ENCODE data around the gene ZDHHC8.
A peak's percentile ranks its signal among the peaks of the same experiment; 100 is the strongest.

ZDHHC8 gene

DNA sequence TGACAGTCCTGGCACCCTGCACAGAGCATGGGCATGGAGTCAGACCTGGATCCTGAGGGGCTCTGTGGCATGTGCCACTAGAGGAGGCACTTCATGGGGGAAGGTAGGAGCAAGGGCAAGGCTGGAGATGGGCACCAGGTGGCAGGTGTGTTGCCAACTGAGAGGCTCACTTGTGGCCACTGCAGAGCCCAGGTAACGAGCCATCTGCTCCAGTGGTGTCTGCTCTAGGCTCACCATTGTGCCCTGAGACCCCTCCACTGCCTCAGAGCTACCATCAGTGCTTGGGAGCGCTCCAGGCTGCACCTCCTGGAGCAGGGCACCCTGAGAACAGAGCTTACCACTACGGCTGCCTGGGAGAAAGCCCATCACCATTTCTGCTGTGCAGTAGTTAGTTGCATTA is 1.3 kb upstream of the ZDHHC8 start:
- peak; percentile 24 for DNase-seq

DNA sequence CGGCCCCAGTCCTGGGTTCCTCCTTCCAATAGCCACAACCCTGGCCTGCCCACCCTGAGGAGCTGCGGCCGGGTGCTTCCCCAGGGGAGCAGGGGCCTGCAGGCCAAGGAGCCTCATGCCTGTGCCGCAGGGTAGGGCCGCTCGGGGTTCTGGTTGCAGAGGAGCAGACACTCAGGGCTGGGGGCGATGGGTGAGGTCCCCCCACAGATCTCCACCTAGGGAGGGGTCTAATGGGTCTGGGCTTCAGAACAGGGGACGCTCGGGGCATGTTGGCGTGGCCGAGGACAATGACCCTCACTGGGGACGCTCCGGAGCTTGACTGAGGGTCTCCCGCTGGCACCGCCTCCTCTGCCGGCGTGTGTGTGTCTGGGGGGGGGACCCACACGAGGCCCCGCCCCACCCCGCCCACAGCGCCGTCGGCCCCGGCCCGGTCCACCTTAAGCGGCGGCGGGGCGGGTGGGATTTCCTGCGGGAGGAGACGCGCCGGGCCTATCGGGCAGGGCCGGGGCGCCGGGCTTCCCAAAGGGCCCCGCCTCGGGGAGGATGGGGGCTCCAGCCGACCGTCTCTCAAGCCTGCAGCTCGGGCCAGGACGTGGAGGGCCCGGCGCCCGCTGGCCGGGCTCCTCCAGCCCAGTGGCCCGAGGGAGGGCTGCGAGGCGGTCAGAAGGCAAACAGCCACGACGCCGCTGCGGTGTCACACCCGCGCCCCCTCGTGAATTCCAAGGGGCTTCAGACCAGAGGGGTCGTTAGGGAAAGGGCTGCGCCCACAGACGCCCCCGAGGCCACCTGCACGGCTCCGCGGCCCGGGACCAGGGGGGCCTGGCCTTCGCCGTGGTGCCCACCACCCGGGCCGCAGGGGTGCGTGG is 640 bp upstream of the ZDHHC8 start:
- peak; percentile 76 for DNase-seq

DNA sequence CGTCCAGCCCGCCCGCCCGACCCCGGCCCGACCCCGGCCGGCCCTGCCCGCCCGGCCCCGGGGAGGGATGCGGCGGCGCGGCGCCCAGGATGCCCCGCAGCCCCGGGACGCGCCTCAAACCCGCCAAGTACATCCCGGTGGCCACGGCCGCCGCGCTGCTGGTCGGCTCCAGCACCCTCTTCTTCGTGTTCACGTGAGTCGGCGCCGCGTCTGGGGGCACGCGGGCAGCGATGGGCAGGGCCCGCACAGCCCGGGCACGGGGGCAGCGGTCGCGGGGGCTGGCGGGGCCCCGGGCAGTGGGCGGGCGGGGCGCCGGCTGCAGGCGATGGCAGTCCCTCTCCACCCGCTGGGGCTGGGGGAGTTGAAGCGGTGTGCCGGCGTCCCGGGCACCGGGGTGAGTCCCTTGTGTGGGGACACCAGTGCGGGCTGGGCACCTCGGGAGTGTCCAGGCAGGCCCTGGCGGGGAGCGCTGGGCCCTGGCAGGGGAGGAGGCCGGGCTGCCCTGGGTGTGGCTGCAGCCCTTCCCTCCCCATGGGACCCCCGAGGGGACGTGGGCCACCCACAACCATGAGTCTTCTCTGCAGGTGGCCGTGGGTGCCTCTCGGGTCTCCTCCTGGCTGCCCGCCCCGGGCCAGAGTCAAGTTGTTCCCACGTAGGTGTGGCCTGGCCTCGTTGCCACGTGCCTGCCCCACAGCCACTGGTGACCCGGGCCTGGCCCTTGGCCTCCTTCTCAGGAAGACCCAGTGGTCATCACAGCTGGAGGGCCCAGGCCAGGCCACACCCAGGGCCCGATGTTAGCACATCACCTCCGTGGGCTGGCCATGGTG is 468 bp downstream of the ZDHHC8 start:
- DNase-seq: peak; percentile 13

DNA sequence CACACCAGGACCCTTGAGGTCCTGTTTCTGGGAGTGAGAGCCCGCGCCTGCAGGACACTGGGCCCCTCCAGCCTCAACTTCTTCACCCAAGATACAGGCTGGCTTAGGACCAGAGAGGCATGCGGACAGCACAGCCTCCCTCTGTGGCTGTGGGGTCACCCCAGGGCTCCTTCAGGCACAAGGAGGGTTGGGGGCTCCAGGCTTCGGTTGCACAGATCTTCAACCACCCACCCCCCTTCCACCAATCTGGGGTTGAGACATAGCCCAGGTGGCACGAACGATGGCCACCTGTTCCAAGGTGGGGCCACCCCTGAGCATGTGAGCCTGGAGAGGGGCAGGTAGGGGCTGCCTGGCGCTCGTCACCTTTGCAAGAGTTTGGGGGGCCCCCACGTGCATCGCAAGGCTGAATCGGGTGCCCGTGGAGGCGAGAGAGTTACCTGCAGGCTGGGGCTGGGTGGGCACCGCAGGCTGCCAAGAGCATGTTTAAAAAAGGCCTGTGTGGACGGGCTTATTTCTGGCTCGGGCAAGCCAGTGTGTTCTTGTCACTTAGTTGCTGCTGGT is 1.2 kb downstream of the ZDHHC8 start:
- DNase-seq: no peak

DNA sequence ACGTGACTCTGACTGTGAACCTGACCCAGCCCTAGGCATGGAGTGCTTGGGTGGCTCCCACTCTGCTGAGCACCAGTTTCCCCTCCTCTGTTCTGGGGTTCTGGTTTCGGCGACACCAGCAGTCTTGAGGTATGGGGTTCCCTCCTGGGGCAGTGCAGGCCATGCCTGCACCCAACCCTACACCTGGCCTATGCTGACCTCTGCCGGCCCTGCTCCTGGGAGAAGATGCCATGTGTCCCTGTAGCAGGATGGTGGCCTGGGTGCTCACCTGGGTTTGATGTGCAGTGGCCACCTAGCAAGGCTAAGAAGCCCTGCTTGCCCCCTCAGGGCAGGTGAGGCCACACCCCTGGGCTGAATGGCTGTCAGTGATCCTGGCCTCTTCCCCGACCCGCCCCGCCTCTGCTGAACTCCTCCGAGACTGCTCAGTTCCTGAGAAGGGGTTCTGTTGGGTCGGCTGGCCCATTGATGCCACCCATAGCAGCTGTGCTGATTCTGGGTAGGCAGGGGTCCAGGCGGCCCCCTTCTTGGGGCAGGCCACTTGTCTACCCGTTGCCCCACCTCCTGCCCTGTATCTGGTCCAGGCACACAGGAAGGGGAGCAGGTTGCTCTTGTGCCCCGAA is 2.4 kb downstream of the ZDHHC8 start:
- DNase-seq: no peak

DNA sequence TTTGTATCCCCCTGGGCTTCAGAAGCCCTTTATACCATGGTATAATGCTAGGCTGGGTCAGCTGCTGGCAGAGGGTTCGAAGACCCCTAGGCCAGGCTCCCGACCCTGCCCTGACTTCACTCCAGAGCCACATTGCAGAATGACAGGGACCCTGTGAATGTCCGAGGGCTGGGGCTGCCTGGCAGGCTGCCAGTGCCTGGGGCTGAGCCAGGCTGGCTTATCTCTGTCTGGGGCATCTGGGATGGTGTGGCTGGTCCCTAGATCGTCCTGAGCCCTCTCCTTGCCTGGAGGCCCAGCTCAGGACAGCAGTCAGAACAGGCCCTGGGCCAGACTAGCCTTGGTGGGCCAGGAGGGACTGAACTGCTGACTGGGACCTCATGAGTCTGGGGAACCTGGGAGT is 3.7 kb downstream of the ZDHHC8 start:
- DNase-seq: no peak

DNA sequence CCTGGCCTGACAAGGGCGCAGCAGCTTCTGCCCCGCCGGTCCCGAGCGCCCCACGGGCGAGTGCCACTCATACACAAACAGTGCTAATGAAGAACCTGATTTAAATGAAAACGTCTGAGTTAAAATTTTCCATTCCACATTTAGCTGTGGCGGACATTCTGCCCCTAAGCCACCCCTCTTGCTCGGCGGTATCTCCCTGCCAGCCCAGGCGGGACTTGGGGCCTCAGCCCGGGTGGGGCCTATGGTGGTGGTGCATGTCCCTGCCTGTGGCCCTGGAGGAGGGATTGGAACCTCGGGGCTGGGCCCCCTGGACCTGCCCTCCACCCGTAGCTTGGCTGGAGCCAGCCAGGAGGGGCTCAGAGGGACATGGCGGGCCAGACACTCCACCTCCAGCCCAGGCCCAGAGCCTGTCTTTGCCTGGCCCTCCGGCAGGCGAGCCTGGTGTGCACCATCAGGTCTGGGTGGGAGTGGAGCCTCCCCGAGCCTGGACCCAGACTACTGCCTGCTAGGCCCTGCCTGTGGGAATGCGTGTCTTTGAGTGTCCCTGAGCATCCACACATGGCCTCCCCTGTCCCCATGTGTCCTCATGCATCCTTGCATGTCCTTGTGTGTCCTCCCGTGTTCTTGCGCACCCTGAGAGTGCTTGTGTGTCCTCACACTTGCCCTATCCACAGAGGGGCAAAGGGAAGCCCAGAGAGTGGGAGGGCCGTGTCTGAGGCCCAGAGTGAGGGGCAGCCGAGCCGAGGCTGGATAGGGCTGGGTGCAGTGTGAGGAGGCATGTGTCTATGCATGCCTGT is 4.4 kb downstream of the ZDHHC8 start:
- DNase-seq: no peak

DNA sequence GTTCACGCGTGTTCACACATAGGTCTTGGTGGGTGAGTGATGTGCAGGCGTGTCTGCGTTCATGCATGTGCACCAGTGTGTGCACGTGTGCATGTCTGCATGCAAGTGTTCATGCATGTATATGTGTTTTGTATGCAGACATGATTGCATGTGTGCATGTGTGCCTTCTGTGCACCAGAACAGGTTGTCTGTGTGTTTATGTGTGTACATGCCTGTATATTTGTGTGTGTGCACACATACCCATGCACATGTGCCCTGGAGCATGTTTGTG is 4.9 kb downstream of the ZDHHC8 start:
- no peak for DNase-seq

DNA sequence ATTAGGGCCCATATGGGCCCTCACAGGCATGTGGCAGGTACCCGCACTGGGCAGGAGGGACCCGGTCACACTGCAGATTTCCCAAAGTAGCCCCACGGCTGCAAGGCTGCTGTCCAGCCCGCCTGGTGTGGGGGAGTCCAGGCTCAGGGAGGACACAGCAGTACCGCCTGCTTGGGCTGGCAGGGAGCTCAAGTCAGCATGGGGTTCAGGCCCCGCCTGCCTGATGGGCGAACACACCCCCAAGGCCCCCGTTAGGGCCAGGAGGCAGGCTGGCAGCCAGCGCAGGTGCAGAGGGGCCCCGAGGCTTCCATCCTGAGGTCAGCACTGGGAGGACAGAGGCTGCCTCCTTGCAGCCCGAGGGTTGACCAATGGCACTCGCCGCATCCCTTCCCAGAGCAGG is 5.5 kb downstream of the ZDHHC8 start:
- no peak for DNase-seq

DNA sequence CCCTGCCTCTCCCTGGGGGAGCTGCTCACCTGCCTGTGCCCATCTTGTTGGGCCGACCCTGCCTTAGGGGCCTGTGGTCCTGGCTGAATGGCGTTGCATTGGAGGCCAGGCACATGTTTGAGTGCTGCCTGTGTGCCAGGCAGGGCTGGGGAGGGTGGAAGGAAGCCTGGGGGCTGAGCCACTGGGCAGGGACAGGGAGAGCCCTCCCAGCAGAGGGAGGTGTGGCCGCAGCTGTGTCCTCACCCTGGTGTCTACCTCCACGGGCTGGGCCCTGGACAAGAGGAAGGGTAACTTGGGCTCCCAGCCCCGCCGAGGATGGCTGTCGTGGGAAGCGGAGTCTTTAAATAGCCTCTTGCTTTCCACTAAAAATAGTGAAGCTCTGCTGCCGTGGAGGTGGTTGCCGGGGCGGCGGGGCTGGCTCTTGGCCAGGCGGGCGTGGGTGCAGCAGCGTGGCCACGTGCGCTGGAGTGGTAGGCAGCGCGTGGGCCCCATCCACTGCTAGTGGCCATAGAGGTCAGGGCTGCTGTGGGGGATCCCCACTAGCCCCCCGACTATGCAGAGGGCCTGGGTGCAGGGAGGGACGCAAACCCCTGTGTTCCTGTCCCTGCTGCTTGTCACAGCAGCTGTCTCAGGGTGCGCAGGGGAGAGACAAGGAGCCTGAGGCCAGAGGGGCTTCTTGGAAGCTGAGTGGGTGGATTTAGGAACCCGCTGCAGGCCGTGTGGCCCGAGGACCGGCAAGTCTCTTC is 6.2 kb downstream of the ZDHHC8 start:
- no peak for DNase-seq

DNA sequence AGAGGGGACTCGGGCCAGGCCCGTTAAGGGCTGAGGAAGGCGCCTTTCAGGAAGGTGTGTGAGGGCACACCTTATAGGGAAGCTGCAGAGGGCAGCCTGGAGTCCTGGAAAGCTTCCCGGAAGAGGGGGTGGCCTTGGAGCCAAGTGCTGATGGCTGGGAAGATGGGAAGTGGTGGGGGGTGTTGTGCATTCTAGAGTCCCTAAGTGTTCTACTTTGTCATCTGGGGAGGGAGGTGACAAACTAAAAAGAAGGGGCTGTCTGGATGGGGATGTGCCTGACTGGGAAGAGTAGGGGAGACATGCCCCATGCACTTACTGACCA is 6.8 kb downstream of the ZDHHC8 start:
- DNase-seq: no peak

DNA sequence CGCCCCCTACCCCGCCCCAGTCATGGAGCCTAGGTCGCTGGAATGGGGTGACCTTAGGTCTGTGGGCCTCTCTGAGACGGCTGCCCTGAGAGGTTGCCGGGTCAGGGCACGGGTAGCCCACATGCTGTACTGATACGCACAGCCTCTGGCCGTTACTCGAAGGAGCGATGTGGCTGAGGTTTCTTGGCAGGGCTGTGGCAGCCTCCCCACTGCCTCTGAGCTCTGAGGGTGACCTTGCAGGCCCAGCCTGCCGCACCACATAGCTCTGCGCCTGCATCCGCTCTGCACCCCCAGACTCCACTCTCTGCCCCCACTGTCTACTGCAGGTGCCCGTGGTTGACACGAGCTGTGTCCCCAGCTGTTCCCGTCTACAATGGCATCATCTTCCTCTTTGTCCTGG is 7.3 kb downstream of the ZDHHC8 start:
- no peak for DNase-seq

DNA sequence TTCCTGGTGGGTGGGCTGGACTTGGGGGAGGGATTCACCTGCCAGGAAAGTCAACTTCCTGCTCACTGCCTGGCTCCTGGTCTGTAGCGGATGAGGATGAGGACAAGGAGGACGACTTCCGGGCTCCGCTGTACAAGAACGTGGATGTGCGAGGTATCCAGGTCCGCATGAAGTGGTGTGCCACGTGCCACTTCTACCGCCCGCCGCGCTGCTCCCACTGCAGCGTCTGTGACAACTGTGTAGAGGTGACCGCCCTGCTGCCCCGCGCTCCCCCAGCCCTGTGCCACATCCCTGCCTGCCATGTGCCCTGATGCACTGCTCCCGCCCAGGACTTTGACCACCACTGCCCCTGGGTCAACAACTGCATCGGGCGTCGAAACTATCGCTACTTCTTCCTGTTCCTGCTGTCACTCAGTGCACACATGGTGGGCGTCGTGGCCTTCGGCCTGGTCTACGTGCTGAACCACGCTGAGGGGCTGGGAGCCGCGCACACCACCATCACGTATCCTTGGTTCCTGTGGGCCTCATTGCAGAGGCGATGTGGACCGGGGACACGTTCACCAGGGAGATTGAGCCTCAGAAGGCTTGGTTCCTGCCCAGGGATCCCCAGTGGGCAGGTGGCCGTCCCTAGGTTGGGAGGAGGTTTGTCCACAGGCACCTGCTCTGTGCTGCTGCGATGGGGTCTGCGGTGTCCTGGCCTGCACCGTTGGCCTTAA is 7.9 kb downstream of the ZDHHC8 start:
- no peak for DNase-seq

DNA sequence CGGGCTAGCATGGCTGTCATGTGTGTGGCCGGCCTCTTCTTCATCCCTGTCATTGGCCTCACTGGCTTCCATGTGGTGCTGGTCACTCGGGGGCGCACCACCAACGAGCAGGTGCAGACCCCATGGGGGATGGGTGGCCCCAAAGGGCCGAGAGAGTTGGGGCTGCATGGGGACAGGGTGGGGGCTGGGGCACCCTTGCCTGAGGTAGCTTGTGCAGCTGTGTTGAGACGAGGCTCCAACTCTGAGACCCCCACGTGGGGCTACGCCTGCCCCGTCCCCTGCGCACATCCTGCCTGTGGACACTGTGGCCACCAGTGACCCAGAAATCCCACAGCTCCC is 8.5 kb downstream of the ZDHHC8 start:
- no peak for DNase-seq

DNA sequence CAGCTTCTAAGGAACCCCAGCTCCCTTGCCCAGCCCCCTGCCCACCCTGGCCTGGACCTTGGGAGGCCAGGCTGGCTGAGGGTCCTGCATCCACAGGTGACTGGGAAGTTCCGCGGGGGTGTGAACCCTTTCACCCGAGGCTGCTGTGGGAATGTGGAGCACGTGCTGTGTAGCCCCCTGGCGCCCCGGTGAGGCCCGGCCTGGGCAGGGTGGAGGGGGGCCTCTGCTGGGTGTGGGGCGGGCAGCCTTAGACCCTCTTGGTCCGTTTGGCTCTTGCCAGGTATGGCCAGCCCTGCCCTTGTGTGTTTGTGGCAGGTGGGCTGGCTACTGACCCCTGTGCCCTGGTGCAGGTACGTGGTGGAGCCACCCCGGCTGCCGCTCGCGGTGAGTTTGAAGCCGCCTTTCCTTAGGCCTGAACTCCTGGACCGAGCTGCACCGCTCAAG is 8.9 kb downstream of the ZDHHC8 start:
- no peak for DNase-seq

DNA sequence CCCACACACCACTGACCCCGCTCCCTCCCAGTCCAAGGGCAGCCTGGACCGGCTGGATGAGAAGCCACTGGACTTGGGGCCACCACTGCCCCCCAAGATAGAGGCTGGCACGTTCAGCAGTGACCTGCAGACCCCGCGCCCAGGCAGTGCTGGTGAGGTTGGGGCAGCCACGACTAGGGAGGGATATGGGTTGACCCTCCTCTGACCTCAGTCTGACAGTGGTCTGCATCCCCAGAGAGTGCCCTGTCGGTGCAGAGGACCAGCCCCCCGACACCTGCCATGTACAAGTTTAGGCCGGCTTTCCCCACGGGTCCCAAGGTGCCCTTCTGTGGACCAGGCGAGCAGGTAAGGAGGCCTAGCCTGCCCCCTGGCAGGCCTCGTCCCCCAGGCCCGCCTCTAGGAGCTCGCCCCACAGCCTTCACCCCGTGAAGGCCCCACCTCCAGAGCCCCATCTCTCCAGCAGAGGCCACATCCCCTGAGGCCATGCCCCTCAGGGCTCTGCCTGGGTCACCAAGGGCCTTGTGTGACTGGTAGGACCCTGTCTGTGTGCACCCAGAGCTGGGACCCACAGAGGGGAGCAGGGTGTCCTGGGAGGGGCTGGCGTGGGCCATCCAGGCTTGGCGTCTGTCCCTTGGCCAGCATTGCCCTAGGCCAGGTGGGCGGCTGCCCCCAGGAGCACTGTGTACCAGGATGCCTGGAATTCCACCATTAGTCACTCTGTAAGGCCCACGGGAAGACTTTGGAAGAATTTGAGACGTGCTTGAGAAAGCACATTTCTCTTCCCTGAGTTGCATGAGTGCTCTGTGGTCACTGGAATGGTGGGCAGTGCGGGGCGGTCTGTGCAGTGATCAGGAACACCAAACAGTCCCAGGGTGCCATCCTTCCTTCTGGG is 9.8 kb downstream of the ZDHHC8 start:
- DNase-seq: no peak

DNA sequence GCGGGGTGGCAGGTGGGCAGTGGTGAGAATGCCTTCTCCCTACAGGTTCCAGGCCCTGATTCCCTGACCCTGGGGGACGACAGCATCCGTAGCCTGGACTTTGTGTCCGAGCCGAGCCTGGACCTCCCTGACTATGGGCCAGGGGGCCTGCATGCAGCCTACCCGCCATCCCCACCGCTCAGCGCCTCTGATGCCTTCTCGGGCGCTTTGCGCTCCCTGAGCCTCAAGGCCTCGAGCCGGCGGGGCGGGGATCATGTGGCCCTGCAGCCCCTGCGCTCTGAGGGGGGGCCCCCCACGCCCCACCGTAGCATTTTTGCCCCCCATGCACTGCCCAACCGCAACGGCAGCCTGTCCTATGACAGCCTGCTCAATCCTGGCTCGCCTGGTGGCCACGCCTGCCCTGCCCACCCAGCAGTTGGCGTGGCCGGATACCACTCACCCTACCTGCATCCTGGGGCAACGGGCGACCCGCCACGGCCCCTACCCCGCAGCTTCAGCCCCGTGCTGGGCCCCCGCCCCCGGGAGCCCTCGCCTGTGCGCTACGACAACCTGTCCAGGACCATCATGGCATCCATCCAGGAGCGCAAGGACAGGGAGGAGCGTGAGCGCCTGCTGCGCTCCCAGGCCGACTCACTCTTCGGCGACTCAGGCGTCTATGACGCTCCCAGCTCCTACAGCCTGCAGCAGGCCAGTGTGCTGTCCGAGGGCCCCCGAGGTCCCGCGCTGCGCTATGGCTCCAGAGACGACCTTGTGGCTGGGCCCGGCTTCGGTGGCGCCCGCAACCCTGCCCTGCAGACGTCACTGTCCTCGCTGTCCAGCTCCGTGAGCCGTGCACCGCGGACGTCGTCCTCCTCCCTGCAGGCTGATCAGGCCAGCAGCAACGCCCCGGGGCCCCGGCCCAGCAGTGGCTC is 11.4 kb downstream of the ZDHHC8 start:
- DNase-seq: no peak

DNA sequence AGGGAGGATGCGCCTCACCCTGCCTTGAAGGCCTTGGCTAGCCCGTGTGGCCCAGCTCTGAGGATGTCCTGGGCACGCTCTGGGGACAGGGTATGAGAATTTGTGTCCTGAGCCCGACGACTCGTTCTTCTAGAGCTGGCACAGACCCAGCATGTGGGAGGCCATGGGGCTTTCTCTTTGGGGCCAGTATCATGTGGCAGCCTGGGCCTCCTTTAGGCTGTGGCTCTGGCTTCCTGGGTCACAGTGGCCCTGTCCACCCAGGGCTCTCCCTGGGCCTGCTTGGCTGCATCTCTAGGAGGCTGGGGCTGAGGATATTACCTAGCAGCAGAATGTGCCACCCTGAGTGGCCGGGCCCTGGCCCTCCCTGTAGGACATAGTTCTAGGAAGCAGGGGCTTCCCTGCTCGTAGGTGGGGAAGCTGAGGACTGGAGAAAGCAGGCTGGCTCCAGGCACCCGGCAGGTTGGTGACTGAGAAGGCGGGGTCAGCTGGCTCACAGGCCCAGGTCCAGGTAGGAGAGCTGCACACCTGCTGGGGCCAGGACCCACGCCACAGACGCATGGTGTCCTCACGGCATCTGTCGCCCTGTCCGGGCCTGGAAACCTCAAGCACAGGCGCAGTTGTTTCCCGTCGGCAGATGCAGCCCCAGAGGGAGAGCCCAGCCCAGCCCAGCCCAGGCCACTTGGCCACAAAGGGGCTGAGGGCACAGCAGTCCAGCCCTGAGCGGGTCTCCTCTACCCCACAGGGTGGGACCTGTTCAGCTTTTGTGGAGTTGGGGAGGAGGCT is 12.5 kb downstream of the ZDHHC8 start:
- DNase-seq: no peak

Measured in NCI-H1105 (cell line).